Mammary epithelial cell (primary cell): ENCODE data around the gene PLOD3.

Experiments used
- CTCF ChIP-seq, 2 donors: IDR thresholded peaks in 1 of 2; conservative IDR thresholded peaks in 1 of 2; 2 replicates each; pipeline ENCODE4 v1.5.1; 2011 to 2012; ENCODE audit warnings: inconsistent platforms in 2 of 2, low read length in 2 of 2, mild to moderate bottlenecking in 2 of 2, control low read depth in 1 of 2, low read depth in 1 of 2; ENCODE audit not compliant: insufficient read depth in 1 of 2; ENCODE audit errors: extremely low read depth in 1 of 2
- EZH2 ChIP-seq: IDR thresholded peaks from 2 replicates; pipeline ENCODE4 v1.6.1; 2012; ENCODE audit warnings: low read length, inconsistent platforms, borderline replicate concordance

DNA sequence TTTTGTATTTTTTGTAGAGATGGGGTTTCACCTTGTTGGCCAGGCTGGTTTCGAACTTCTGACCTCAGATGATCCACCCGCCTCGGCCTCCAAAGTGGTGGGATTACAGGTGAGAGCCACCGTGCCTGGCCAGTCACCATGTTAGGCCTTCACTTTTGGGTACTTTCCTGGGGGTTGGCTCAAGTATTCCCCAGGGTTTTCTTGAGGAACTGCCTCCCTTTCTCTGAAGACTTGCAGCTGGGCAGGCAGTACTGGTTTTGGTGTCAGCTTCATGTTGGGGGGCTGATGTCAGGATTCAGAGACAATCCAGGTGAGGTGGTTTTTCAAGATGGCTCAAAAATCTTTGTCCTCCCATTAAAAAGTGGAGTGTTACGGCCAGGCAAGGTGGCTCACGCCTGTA, 8.3 kb upstream of the PLOD3 start:
- no peak for TF ChIP-seq CTCF (conservative IDR thresholded peaks at IDR 0.05 in 1 of 2, IDR thresholded peaks at IDR 0.05 in 1 of 2; ENCODE audit: extremely low read depth in 1 of 2, insufficient read depth in 1 of 2, low read depth in 1 of 2, low read length in 2 of 2)
- TF ChIP-seq EZH2, result no peak
